MCF 10A (cell line): ENCODE measurements around the gene LTBP3. TPM values are rescaled to one million over a fixed set of nuclear protein-coding genes. Genes with fewer than 3 reads are reported as not detected.

ENCODE experiments used
- BruUV-seq: library from RNA; stranded (reverse); fragments of 400-500 nt; replicated peaks from 2 replicates; lab custom pipeline; 2021; lab: Mats Ljungman, UMichigan
- CTCF ChIA-PET: fragments of 300-600 bp; sonication (Branson Sonifier 250); formaldehyde crosslinking; extraction: SDS; loops from one replicate; lab custom pipeline; 2021; ENCODE audit warnings: antibody characterized with exemption, inconsistent platforms; lab: Yijun Ruan, JAX
- POLR2A ChIA-PET: fragments of 300-600, 350-650 bp; sonication (Branson Sonifier 250); formaldehyde crosslinking; extraction: SDS; loops from one replicate; lab custom pipeline; 2020; ENCODE audit warnings: antibody characterized with exemption, inconsistent platforms; lab: Yijun Ruan, JAX
- DNase-seq: peaks from one replicate; pipeline ENCODE4 v3.0.0-alpha.2; 2018; ENCODE audit not compliant: unreplicated experiment
- H3K27ac Mint-ChIP-seq: one replicate; pipeline ENCODE4 v1.8.0; 2022; ENCODE audit warnings: mild to moderate bottlenecking, low read depth, mixed read lengths; ENCODE audit not compliant: unreplicated experiment
- H3K27me3 Mint-ChIP-seq: one replicate; pipeline ENCODE4 v1.8.0; 2022; ENCODE audit warnings: mixed read lengths; ENCODE audit not compliant: insufficient read depth, unreplicated experiment
- H3K36me3 Mint-ChIP-seq: one replicate; pipeline ENCODE4 v1.8.0; 2022; ENCODE audit warnings: mild to moderate bottlenecking, moderate library complexity, mixed read lengths; ENCODE audit not compliant: insufficient read depth, unreplicated experiment
- H3K4me1 Mint-ChIP-seq: one replicate; pipeline ENCODE4 v1.8.0; 2022; ENCODE audit warnings: mixed read lengths; ENCODE audit not compliant: insufficient read depth, unreplicated experiment
- H3K4me3 Mint-ChIP-seq: one replicate; pipeline ENCODE4 v1.8.0; 2022; ENCODE audit warnings: mild to moderate bottlenecking, moderate library complexity, mixed read lengths; ENCODE audit not compliant: unreplicated experiment
- H3K9me3 Mint-ChIP-seq: one replicate; pipeline ENCODE4 v1.8.0; 2022; ENCODE audit warnings: mixed read lengths; ENCODE audit not compliant: unreplicated experiment
- CTCF ChIP-seq: fragments of 200-600 bp; IDR thresholded peaks from one replicate; pipeline ENCODE4 v1.8.0; 2022; ENCODE audit warnings: antibody characterized with exemption, mild to moderate bottlenecking; ENCODE audit not compliant: unreplicated experiment
- intact Hi-C: fragments of 100-400 bp; cut with micrococcal nuclease; formaldehyde crosslinking; loops from 2 replicates; pipeline ENCODE4 v1.14.1; 2022
- total RNA-seq: library from RNA; stranded (reverse); gene quantifications from 2 replicates; pipeline ENCODE4 v1.2.3, GENCODE V29; 2022

The LTBP3 gene
- total RNA-seq, 1 experiment from 2014 or later = 10.6 TPM

- no peak for TF ChIP-seq CTCF
- Mint-ChIP-seq H3K27me3 (no peaks in the 10 kb centered on the region), H3K4me3 (peak overlapping the region; percentile 42), H3K4me1 (peaks cover 10% of the 10 kb centered on the region), H3K9me3 (no peaks in the 10 kb centered on the region), H3K36me3 (no peaks in the 10 kb centered on the region), H3K27ac (no peak overlapping the region)
- intact Hi-C loops = no loop called here
- no TSS peak for BruUV-seq
- ChIA-PET POLR2A (interaction anchor here (0.6 to 1.6 kb wide), 3 partner anchors 24 to 46 kb away, joined by 3 to 6 read pairs (median 3); partner anchors contain the start of gene ZNRD2), CTCF (interaction anchor here (0.6 to 1.7 kb wide), 2 partner anchors 26 to 46 kb away, joined by 4 read pairs; no protein-coding TSS in a partner anchor)
- no peak for DNase-seq
These were observed 12.3 kb downstream of the LTBP3 start for GRCh38 chr11:65545853-65546216.

GRCh38 chr11:65542738-65543390, 15.3 kb downstream of the LTBP3 start:
- ChIA-PET POLR2A (interaction anchor here (0.5 to 4.0 kb wide), 4 partner anchors 9 to 680 kb away, joined by 3 to 75 read pairs (median 3); partner anchors contain the start of genes FAM89B and ZNRD2), CTCF (interaction anchor here (0.7 to 3.7 kb wide), 4 partner anchors 28 to 51 kb away, joined by 3 to 51 read pairs (median 14); partner anchors contain the start of gene FAM89B)
- Mint-ChIP-seq H3K4me1 (peaks cover 6% of the 10 kb centered on the region), H3K27me3 (no peaks in the 10 kb centered on the region), H3K4me3 (no peak overlapping the region), H3K27ac (no peak overlapping the region), H3K36me3 (no peaks in the 10 kb centered on the region), H3K9me3 (no peaks in the 10 kb centered on the region)
- no TSS peak for BruUV-seq
- TF ChIP-seq CTCF = no peak
- intact Hi-C loops = no loop called here
- DNase-seq = no peak

- ChIA-PET POLR2A (interaction anchor here (0.9 to 4.0 kb wide), 16 partner anchors 11 to 208 kb away, joined by 3 to 75 read pairs (median 7); partner anchors contain the start of genes DPF2, EHBP1L1, FAM89B and KAT5), CTCF (interaction anchor here (0.6 to 3.7 kb wide), 27 partner anchors 11 to 1269 kb away, joined by 3 to 51 read pairs (median 7); partner anchors contain the start of genes FAM89B, PCNX3 and SCYL1)
- intact Hi-C loops = loop anchor here (2.0 kb wide), 1 partner anchor 15 kb away; no protein-coding TSS in a partner anchor
- BruUV-seq = no TSS peak
- no peak for DNase-seq
- H3K27ac Mint-ChIP-seq = peak overlapping the region; percentile 23
- no peaks in the 10 kb centered on the region for H3K27me3 Mint-ChIP-seq
- no peaks in the 10 kb centered on the region for H3K36me3 Mint-ChIP-seq
- H3K4me1 Mint-ChIP-seq = peaks cover 6% of the 10 kb centered on the region
- TF ChIP-seq CTCF = no peak
- peak overlapping the region; percentile 79 for H3K4me3 Mint-ChIP-seq
- H3K9me3 Mint-ChIP-seq = no peaks in the 10 kb centered on the region
These were observed 16.8 kb downstream of the LTBP3 start for GRCh38 chr11:65541093-65541982.
